ENCODE data around the gene DCAF10. TPM values are rescaled to one million over a fixed set of nuclear protein-coding genes. Genes with fewer than 3 reads are reported as not detected.
"Not testable (repeated sequence)": the region's sequence is repeated elsewhere in the genome, so short reads cannot be mapped to it uniquely, and the experiment has no call there.

Gene DCAF10
- total RNA-seq, 2 experiments from 2014 or later, result 10.5 to 12.9 TPM

- Mint-ChIP-seq H3K36me3 (peaks cover 2% of the 10 kb centered on the region), H3K27ac (no peak overlapping the region), H3K27me3 (no peaks in the 10 kb centered on the region), H3K4me3 (peak overlapping the region; percentile 87), H3K9me3 (no peaks in the 10 kb centered on the region), H3K4me1 (peaks cover 21% of the 10 kb centered on the region)
- DNase-seq, result no peak
Observed at GRCh38 chr9:37905131-37905505, 104.5 kb downstream of the DCAF10 start.

GRCh38 chr9:37905776-37906175 lies 105.2 kb downstream of the DCAF10 start:
- Mint-ChIP-seq H3K27me3 (no peaks in the 10 kb centered on the region), H3K4me3 (no peak overlapping the region), H3K4me1 (peaks cover 19% of the 10 kb centered on the region), H3K36me3 (peaks cover under 1% of the 10 kb centered on the region), H3K9me3 (no peaks in the 10 kb centered on the region), H3K27ac (no peak overlapping the region)
- DNase-seq, result no peak

- no peaks in the 10 kb centered on the region for H3K27me3 Mint-ChIP-seq
- peaks cover 17% of the 10 kb centered on the region for H3K4me1 Mint-ChIP-seq
- no peaks in the 10 kb centered on the region for H3K36me3 Mint-ChIP-seq
- no peak overlapping the region for H3K27ac Mint-ChIP-seq
- DNase-seq, result no peak
- no peaks in the 10 kb centered on the region for H3K9me3 Mint-ChIP-seq
- no peak overlapping the region for H3K4me3 Mint-ChIP-seq
Observed at GRCh38 chr9:37906312-37907239, 106.0 kb downstream of the DCAF10 start.

GRCh38 chr9:37908283-37908682 lies 107.7 kb downstream of the DCAF10 start:
- Mint-ChIP-seq H3K4me3 (no peak overlapping the region), H3K27ac (no peak overlapping the region), H3K36me3 (no peaks in the 10 kb centered on the region), H3K27me3 (no peaks in the 10 kb centered on the region), H3K4me1 (peaks cover 8% of the 10 kb centered on the region), H3K9me3 (no peaks in the 10 kb centered on the region)
- no peak for DNase-seq

- H3K9me3 Mint-ChIP-seq, result no peaks in the 10 kb centered on the region
- H3K27me3 Mint-ChIP-seq, result no peaks in the 10 kb centered on the region
- H3K4me3 Mint-ChIP-seq, result no peak overlapping the region
- no peak for DNase-seq
- no peak overlapping the region for H3K27ac Mint-ChIP-seq
- H3K4me1 Mint-ChIP-seq, result peaks cover 8% of the 10 kb centered on the region
- H3K36me3 Mint-ChIP-seq, result no peaks in the 10 kb centered on the region
Observed at GRCh38 chr9:37908698-37909186, 108.1 kb downstream of the DCAF10 start.

- Mint-ChIP-seq H3K9me3 (no peaks in the 10 kb centered on the region), H3K27me3 (no peaks in the 10 kb centered on the region), H3K4me1 (peaks cover 8% of the 10 kb centered on the region), H3K4me3 (no peak overlapping the region), H3K27ac (no peak overlapping the region), H3K36me3 (no peaks in the 10 kb centered on the region)
- DNase-seq, result no peak
Observed at GRCh38 chr9:37909326-37909725, 108.7 kb downstream of the DCAF10 start.

GRCh38 chr9:37909836-37910235 lies 109.2 kb downstream of the DCAF10 start:
- DNase-seq, H3K4me1 Mint-ChIP-seq, H3K9me3 Mint-ChIP-seq, H3K27ac Mint-ChIP-seq, H3K36me3 Mint-ChIP-seq, H3K4me3 Mint-ChIP-seq, H3K27me3 Mint-ChIP-seq: not testable (repeated sequence)

GRCh38 chr9:37910271-37910670 lies 109.7 kb downstream of the DCAF10 start:
- Mint-ChIP-seq H3K27ac (no peak overlapping the region), H3K4me3 (no peak overlapping the region), H3K27me3 (no peaks in the 10 kb centered on the region), H3K36me3 (no peaks in the 10 kb centered on the region), H3K4me1 (peaks cover 3% of the 10 kb centered on the region), H3K9me3 (no peaks in the 10 kb centered on the region)
- DNase-seq, result no peak

- DNase-seq, result no peak
Observed at GRCh38 chr9:37911271-37911681, 110.7 kb downstream of the DCAF10 start.

GRCh38 chr9:37913480-37914153 lies 113.0 kb downstream of the DCAF10 start:
- H3K27me3 Mint-ChIP-seq, result no peaks in the 10 kb centered on the region
- no peaks in the 10 kb centered on the region for H3K4me1 Mint-ChIP-seq

More at GRCh38 chr9:37911271-37911681, 110.7 kb downstream of the DCAF10 start:
- Mint-ChIP-seq H3K36me3 (no peaks in the 10 kb centered on the region), H3K27ac (no peak overlapping the region), H3K4me1 (peaks cover 3% of the 10 kb centered on the region), H3K9me3 (no peaks in the 10 kb centered on the region), H3K27me3 (no peaks in the 10 kb centered on the region), H3K4me3 (no peak overlapping the region)

GRCh38 chr9:37914154-37914551 lies 113.6 kb downstream of the DCAF10 start:
- Mint-ChIP-seq H3K9me3 (no peaks in the 10 kb centered on the region), H3K36me3 (no peaks in the 10 kb centered on the region), H3K27ac (no peak overlapping the region), H3K27me3 (no peaks in the 10 kb centered on the region), H3K4me1 (no peaks in the 10 kb centered on the region), H3K4me3 (no peak overlapping the region)
- no peak for DNase-seq

More at GRCh38 chr9:37913480-37914153, 113.0 kb downstream of the DCAF10 start:
- no peaks in the 10 kb centered on the region for H3K9me3 Mint-ChIP-seq
- H3K36me3 Mint-ChIP-seq, result no peaks in the 10 kb centered on the region
- peak; percentile 68 for DNase-seq
- no peak overlapping the region for H3K4me3 Mint-ChIP-seq
- H3K27ac Mint-ChIP-seq, result no peak overlapping the region

- Mint-ChIP-seq H3K4me1 (no peaks in the 10 kb centered on the region), H3K9me3 (no peaks in the 10 kb centered on the region), H3K4me3 (no peak overlapping the region), H3K27me3 (no peaks in the 10 kb centered on the region), H3K27ac (no peak overlapping the region), H3K36me3 (no peaks in the 10 kb centered on the region)
- DNase-seq, result no peak
Observed at GRCh38 chr9:37914701-37915358, 114.2 kb downstream of the DCAF10 start.

- no peaks in the 10 kb centered on the region for H3K9me3 Mint-ChIP-seq
- no peak overlapping the region for H3K4me3 Mint-ChIP-seq
Observed at GRCh38 chr9:37915911-37916470, 115.4 kb downstream of the DCAF10 start.

GRCh38 chr9:37916471-37917312 lies 116.1 kb downstream of the DCAF10 start:
- no peak overlapping the region for H3K27ac Mint-ChIP-seq
- H3K36me3 Mint-ChIP-seq, result no peaks in the 10 kb centered on the region
- no peaks in the 10 kb centered on the region for H3K9me3 Mint-ChIP-seq
- H3K4me3 Mint-ChIP-seq, result no peak overlapping the region
- H3K27me3 Mint-ChIP-seq, result no peaks in the 10 kb centered on the region
- H3K4me1 Mint-ChIP-seq, result no peaks in the 10 kb centered on the region
- no peak for DNase-seq

More at GRCh38 chr9:37915911-37916470, 115.4 kb downstream of the DCAF10 start:
- no peak overlapping the region for H3K27ac Mint-ChIP-seq
- H3K4me1 Mint-ChIP-seq, result no peaks in the 10 kb centered on the region
- H3K36me3 Mint-ChIP-seq, result no peaks in the 10 kb centered on the region
- no peaks in the 10 kb centered on the region for H3K27me3 Mint-ChIP-seq
- DNase-seq, result no peak
